Body of pancreas (tissue), 4 donors: ENCODE data around the gene LDB1. TPM values are rescaled to one million over a fixed set of nuclear protein-coding genes. Genes with fewer than 3 reads are reported as not detected.

ENCODE experiments used
- ATAC-seq: fragments of 150-250 bp; one replicate; pipeline ENCODE4 v1.9.1; 2016
- DNase-seq, 4 donors: peaks; one replicate each; pipeline ENCODE4 v3.0.0-alpha.2; 2019
- H3K27ac ChIP-seq, 4 donors: fragments of 200-600 bp; sonication (generic); 1 replicate in 3 of 4; 2 replicates in 1 of 4; pipeline versions ENCODE4 v1.5.1 to v1.6.1; 2016 to 2019; ENCODE audit warnings: mild to moderate bottlenecking in 1 of 4, mixed read lengths in 1 of 4, moderate library complexity in 1 of 4
- H3K27me3 ChIP-seq, 2 donors: fragments of 200-600 bp; sonication (generic); one replicate each; pipeline ENCODE4 v1.6.0; 2016; ENCODE audit warnings: mild to moderate bottlenecking in 1 of 2
- H3K36me3 ChIP-seq, 2 donors: fragments of 200-600 bp; sonication (generic); replicated peaks in 1 of 2; 2 replicates each; pipeline ENCODE4 v1.5.1; 2016; ENCODE audit warnings: low read depth in 2 of 2; ENCODE audit not compliant: insufficient read depth in 1 of 2
- H3K4me1 ChIP-seq: fragments of 200-600 bp; sonication (generic); one replicate; pipeline ENCODE4 v1.6.0; 2016
- H3K4me3 ChIP-seq, 2 donors: fragments of 200-600 bp; sonication (generic); 1 replicate in 1 of 2; 2 replicates in 1 of 2; pipeline ENCODE4 v1.5.1; 2016 to 2019
- H3K9me3 ChIP-seq, 3 donors: fragments of 200-600 bp; sonication (generic); 1 replicate in 2 of 3; 2 replicates in 1 of 3; pipeline ENCODE4 v1.5.1; 2016
- CTCF ChIP-seq, 7 experiments: fragments of 450-650 bp in 4 of 7; fragments of 200-600 bp in 3 of 7; sonication (generic) in 3 of 7; IDR thresholded peaks; one replicate each; pipeline ENCODE4 v1.5.1; 2016 to 2019; ENCODE audit warnings: antibody characterized with exemption in 7 of 7
- POLR2A ChIP-seq, 3 donors: fragments of 450-650 bp; IDR thresholded peaks; one replicate each; pipeline ENCODE4 v1.6.1; 2016; ENCODE audit warnings: antibody characterized with exemption in 3 of 3, mild to moderate bottlenecking in 2 of 3
- WGBS, 2 donors: methylation state at CpG; one replicate each; pipeline ENCODE4 v1.1.5; 2017; 5-methylcytosine and 5-hydroxymethylcytosine counted together
- intact Hi-C: fragments of 100-400 bp; cut with DNase I; formaldehyde crosslinking; loops from one replicate; pipeline ENCODE4 v1.15.1; 2023
- small RNA-seq: library from RNA; depleted of rRNA; stranded (forward); fragments of <200 nt; gene quantifications from one replicate; pipeline ENCODE3, GENCODE V24; 2016
- total RNA-seq, 2 donors: library from RNA; depleted of rRNA; stranded (reverse); fragments of >200 nt; gene quantifications; one replicate each; pipeline ENCODE4 v1.1.0, GENCODE V29; 2016

LDB1 gene
- total RNA-seq, 2 donors from 2014 or later, result 17.1 to 24.4 TPM

GRCh38 chr10:102064503-102064867 is 55.7 kb downstream of the LDB1 start:
- H3K9me3 ChIP-seq, result no peaks in the 10 kb centered on the region
- WGBS, 2 donors, result 59 to 65% methylated on average over 2 of the region's 2 CpGs
- no peak for TF ChIP-seq POLR2A (IDR thresholded peaks at IDR 0.05)
- no peak for TF ChIP-seq CTCF (IDR thresholded peaks at IDR 0.05)
- peaks cover 35% of the 10 kb centered on the region for H3K4me1 ChIP-seq
- H3K27ac ChIP-seq, result peak overlapping the region in 3 of 4 donors; percentile 83 to 96 (median 94)
- H3K4me3 ChIP-seq, result no peak overlapping the region
- no peaks in the 10 kb centered on the region for H3K36me3 ChIP-seq
- intact Hi-C loops, result no loop called here
- no peak for DNase-seq
- no peak for ATAC-seq
- no peaks in the 10 kb centered on the region for H3K27me3 ChIP-seq

- no peak overlapping the region for H3K4me3 ChIP-seq
- ATAC-seq, result no peak
- peaks cover 6% of the 10 kb centered on the region for H3K4me1 ChIP-seq
- DNase-seq, result no peak
- H3K27me3 ChIP-seq, result no peaks in the 10 kb centered on the region
- TF ChIP-seq POLR2A (IDR thresholded peaks at IDR 0.05), result no peak
- no peak for TF ChIP-seq CTCF (IDR thresholded peaks at IDR 0.05)
- no peaks in the 10 kb centered on the region for H3K9me3 ChIP-seq
- no peak overlapping the region for H3K27ac ChIP-seq
- H3K36me3 ChIP-seq, result no peaks in the 10 kb centered on the region
- intact Hi-C loops, result no loop called here
Measured at GRCh38 chr10:102059987-102060386, 60.2 kb downstream of the LDB1 start.

Small RNA genes lying within 50 kb of the gene (small RNA-seq; reads per million reads assigned to genes)
- not detected for gene AL500527.1
- not detected for gene AL500527.2

Other genes starting within 250 kb of the LDB1 start
- gene ARMH3, start 64.2 kb downstream of the LDB1 start, total RNA-seq, result 1 to 10 TPM; 5.6 to 8.3 TPM
- gene HPS6, start 55.0 kb downstream of the LDB1 start, total RNA-seq, result 10 to 100 TPM; 16.6 to 33.0 TPM
- gene PPRC1, start 12.7 kb upstream of the LDB1 start, total RNA-seq, result 10 to 100 TPM; 17.9 to 37.6 TPM
- 10 to 100 TPM; 26.0 to 33.7 TPM for gene NOLC1, start 32.0 kb upstream of the LDB1 start, total RNA-seq
- gene ELOVL3, start 105.9 kb upstream of the LDB1 start, total RNA-seq, result not detected
- not detected for gene PITX3, start 121.1 kb upstream of the LDB1 start, total RNA-seq
- 10 to 100 TPM; 23.1 to 24.1 TPM for gene GBF1, start 125.2 kb upstream of the LDB1 start, total RNA-seq